GM18520 (cell line): ENCODE results near the gene ABCC1.
"Not testable (repeated sequence)": the region's sequence is repeated elsewhere in the genome, so short reads cannot be mapped to it uniquely, and the experiment has no call there.

Experiments
- ATAC-seq: cut with Tn5 transposase; IDR thresholded peaks from one replicate; pipeline ENCODE4 v1.9.1; 2021; ENCODE audit not compliant: unreplicated experiment

ABCC1 gene

DNA sequence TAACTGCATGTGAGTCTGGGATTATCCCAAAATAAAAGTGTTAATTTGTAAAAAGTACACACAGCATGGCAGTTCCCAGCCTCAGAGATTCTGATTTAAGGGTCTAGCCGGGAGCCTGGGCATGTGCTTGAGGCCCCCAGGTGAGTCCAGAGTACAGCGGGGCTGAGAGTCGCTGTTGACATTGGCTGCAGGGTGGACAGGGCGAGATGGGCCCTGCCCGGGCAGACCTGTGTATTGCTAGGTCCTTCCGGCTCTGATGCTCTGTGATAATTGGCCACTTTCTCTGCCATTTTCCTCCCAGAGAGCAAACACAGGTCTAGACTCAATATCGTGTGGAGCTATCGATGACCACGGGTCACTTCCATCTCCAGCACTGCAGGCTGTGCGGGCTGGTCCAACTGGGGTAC lies 200.3 kb downstream of the ABCC1 start:
- ATAC-seq: no peak

DNA sequence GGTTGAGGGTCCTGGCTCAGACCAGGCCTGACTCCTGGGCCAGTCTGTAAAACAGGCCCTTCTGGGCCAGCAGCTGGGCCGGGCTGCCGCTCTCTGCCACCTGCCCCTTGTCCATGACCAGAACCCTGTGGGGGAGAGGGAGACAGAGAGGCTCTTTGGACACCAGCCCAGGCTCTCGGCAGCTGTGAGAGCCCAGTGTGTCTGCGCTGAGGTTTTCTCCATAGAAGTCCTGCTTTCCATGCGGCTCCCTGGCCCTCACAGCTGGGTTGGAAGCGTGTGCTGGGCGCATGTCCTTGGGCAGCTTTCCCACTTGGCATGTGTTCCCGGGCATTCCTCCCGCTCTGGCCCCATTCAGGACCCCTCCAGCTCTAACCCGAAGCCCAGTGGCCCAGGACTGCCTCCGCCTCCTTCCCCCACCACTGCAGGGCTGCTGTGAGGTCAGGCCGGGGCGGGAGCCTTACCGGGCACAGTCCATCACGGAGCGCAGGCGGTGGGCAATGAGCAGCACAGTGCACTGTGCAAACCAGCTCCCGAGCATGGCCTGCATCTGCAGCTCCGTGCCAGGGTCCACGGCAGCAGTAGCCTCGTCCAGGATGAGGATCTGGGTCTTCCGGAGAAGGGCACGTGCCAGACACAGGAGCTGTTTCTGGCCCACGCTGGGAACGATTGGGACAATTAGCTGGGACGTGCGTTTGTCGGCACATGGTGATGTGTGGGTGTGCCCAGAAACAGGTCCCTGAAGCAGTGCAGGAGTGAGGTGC lies 200.9 kb downstream of the ABCC1 start:
- no peak for ATAC-seq

DNA sequence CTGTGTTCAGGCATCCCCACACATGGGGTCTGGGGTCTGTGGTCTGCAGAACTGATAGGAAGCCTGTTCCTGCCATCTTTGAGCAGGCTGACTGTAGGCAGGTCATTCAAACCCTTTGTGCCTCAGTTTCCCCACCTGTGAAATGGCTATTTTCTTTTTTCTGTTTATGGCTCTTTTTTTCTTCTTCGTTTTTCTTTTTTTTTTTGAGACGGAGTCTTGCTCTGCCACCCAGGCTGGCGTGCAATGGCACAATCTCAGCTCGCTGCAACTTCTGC lies 201.4 kb downstream of the ABCC1 start:
- ATAC-seq: no peak

DNA sequence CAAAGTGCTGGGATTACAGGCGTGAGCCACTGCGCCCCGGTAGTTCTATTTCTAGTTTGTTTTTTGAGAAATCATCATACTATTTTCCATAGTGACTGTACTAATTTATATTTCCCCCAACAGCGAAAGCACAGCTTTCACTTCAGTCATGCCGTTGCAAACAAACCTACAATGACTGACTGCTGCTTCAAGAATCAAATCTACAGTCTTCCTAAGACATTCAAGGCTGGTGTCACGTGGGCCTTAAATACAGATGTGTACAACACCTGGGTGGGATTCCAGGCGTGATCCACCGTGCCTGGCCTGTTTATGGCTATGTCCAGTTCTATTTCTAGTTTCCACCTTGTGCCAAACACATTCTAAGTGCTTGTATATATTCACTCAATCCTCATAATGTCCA lies 201.9 kb downstream of the ABCC1 start:
- ATAC-seq: no peak

DNA sequence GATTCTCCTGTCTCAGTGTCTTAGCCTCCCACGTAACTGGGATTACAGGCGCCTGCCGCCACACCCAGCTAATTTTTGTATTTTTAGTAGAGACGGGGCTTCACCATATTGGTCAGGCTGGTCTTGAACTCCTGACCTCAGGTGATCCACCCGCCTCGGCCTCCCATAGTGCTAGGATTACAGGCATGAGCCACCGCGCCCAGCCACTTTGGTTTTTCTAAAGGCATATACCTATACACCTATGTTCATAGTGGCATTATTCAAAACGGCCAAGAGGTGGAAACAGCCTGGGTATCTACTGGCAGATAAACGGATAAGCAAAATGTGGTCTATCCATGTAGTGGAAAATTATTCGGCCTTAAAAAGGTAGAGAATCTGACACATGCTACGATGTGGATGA lies 203.6 kb downstream of the ABCC1 start:
- not testable (repeated sequence) for ATAC-seq

DNA sequence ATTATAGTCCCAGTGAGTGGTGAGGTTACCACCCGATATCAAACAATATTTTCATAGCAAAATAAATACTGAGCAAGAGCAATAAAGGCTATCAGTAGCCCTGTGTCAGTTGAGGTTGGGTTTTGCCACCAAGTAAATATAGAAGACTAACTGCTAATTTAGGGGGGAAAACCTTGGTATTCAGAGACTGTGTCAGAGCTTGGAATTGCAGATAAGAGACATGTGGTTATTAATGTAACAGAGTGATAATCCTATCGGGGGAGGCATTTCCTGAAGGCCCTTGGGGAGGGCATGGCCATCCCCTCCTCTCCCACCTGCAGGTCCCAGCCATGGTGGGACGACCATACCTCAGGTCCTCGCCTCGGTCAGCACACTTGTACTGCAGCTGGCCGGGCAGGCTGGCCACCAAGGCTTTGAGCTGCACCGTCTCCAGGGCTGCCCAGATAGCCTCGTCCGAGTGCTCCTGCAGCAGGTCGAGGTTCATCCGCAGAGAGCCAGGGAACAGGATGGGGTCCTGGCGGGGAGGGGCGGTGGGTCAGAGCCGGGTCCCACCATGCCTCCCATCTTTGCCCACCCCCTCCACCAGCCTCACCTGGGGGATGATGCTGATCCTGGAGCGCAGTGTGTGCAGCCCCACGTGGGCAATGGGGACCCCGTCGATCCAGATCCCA lies 205.0 kb downstream of the ABCC1 start:
- ATAC-seq: no peak

DNA sequence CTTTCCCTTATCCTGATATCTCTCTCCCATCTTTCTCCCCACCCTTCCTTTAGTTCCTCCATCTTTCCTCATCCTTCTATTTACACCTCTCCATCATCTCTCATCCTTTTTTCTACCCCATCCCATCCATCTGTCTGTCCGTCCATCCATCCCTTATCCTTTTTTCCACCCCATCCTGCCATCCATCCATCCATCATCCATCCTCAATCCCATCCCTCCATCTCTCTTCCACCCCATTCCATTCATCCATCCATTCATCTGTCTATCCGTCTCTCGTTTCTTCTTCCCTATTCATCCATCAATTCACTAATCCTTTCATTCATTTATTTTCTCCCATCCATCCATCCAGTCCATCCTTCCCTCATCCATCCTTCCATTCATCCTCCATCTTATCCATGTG lies 205.8 kb downstream of the ABCC1 start:
- no peak for ATAC-seq

DNA sequence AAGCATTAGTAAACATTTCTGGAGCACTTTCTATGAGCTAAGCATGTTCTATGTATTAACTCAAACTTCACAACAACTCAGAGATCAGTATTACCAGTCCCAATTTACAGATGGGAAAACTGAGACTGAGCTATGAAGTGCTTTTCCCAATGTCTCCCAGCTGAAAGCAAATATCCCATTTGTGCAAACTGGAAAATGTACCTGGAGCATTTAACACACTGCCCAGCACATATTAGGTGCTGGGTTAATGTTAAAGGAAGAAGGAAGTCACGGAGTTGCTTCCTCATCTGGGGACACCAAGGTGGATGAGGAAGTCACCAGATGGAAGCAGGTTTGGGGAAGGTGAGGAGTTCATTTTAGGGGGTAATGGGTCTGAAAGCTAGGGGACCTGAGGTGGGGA lies 207.8 kb downstream of the ABCC1 start:
- no peak for ATAC-seq

DNA sequence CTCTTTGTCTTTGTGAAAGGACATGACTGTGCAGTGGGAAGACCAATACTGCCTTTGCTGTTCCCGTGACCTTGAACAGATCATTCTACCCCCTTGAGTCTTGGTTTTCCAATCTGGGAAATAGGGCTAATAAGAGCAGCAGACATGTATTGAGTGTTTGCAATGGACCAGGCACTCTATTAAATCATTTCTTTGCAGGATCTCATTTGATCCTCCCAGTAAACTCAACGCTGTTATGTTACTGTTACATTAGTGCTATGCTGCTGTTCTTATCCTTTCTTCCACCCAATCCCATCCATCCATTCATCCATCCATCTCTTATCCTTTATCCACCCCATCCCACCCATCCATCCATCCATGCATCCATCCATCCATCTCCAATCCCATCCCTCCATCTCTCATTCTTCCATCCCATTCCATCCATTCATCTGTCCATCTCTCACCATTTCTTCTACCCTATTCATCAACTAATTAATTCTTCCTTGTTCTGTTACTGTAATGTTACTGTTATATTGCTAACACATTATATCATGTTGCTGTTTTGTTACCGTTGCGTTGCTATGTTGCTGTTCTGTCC lies 208.8 kb downstream of the ABCC1 start:
- no peak for ATAC-seq

DNA sequence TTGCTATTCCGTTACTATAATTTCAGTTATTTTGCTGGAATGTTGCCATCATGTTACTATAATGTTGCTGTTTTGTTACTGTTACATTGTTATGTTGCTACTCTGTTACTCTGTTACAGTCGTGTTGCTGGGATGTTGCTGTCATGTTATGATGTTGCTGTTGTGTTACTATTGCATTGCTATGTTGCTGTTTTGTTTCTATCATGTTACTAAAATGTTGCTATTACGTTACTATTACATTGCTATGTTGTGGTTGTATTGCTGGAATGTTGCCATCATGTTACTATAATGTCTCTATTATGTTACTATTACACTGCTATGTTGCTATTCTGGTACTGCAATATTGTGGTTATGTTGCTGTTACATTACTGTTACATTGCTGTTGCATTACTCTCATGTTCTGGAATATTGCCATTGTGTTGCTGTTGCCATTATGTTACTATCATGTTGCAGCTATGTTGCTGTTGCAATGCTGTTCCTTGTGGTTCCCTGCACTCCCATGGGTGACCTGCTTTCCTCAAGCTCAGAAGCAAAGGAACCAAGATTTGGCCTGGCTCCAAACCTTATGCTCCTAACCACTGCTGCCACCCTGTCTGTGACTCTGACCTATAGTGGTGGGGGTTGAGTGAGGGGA lies 209.4 kb downstream of the ABCC1 start:
- no peak for ATAC-seq

DNA sequence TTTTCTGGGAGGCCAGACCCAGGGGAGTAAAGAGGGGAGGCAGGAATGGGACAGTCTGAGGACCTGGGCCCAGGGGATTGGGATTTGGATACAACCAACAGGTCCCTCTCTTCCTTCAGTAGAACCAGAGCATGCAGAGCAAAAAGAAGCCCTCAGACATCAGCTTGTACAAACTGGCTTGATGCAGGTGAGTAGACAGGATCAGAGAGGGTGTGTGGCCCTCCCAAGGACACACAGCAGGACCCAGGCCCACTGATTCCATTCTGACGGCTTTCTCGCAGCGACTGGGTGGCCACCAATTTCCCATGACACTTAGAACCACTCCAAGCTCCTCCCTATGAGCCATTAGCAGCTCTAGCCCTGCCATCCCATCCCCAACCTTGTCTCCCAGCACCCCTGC lies 210.2 kb downstream of the ABCC1 start:
- no peak for ATAC-seq

DNA sequence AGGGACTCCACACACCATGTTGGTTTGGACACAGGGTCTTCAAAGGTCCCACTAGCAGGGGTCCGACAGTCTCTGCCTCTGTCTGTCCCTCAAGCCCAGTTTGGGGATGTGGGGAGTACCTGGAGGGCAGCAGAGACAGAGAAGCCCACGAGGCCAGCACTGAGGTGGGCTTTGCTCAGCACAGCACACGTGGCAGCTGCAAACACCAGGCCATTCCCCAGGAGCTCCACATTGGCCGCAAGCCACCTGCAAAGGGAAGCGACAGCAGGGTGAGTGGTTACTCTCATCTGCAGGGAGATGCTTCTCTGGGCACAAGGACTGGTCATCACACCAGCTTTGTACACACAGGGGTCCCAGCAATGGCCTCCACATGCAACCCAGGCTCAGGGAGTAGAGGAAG lies 211.9 kb downstream of the ABCC1 start:
- no peak for ATAC-seq

DNA sequence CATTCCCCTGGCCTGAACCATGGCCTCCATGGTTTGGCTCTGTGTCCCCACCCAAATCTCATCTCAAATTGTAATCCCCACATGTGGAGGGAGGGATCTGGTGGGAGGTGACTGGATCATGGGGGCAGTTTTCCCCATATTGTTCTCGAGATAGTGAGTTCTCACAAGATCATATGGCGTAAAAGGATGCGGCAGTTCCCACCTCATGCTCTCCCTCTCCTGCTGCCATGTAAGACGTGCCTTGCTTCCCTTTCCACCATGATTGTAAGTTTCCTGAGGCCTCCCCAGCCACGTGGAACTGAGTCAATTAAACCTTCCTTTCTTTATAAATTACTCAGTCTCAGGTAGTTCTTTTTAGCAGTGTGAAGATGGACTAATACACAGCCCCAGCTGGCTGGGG lies 212.4 kb downstream of the ABCC1 start:
- not testable (repeated sequence) for ATAC-seq

DNA sequence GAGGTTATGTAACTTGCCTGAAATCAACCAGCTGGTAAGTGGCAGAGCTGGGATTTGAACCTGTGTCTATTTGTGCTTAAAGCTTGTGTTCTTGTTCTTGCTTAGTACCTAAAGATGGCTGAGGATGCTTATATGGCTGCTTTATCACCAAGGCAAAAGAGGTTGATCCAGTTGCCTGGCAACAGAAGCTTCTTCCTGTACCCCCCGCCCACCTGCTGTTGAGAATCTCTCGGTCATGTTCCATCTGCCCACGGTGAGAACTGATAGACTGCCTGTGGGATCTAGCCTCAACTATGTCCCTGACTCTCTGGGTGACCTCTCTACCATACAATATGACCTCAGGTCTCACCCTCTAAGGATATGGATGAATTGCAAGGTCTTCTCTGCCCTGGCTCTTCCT lies 213.2 kb downstream of the ABCC1 start:
- ATAC-seq: no peak

DNA sequence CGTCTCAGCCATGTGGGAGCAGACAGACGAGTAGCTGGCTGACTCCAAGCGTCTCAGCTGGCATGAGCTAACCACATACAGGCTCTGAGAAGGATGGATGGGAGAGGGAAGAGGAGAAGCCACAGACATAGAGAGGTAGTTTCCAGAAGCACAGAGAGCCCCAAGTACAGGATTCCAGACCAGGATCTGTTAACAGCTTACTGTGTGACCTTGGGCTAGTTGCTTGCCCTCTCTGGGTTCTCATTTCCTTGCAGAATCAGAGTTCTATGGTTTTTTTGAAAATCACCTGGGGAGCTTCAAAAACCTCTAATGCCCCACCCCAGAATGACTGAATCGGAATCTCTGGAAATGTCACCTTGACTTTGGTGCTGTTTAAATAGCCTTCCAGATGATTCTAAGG lies 213.7 kb downstream of the ABCC1 start:
- ATAC-seq: no peak

DNA sequence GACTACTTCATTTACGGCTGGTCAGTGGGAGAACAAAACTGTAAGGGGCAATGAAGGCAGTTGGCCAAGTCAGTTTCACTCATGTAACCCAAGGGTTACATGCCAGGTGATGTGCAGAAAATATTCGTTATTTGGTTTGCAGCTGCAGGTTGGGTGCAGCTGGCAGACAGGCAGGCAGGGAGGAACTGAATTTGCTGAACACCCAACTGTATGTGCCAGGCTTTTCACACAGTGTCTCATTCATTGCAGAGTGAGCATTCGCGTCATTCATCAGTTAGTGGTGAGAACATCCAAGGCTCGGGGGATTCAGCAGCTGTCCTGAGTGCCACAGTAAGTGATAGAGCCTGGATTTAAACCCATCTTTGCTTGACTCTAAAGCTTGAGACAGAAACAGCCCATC lies 214.2 kb downstream of the ABCC1 start:
- ATAC-seq: no peak

DNA sequence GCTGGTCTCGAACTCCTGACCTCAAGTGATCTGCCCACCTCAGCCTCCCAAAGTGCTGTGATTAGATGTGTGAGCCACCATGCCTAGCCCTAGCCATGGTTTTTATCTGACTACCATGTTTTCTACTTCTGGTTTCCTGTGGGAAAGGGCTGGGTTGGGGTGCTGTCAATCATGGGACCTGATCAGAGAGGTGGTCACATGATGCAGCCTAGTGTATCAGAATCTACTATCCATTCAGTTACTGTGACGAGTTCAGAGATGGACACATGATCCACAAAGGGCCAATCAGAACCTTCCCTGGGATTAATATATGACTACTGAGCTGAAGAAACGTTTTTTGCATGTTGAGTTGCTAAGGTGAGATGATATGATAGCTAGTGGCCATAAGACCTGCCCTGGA lies 214.8 kb downstream of the ABCC1 start:
- no peak for ATAC-seq

DNA sequence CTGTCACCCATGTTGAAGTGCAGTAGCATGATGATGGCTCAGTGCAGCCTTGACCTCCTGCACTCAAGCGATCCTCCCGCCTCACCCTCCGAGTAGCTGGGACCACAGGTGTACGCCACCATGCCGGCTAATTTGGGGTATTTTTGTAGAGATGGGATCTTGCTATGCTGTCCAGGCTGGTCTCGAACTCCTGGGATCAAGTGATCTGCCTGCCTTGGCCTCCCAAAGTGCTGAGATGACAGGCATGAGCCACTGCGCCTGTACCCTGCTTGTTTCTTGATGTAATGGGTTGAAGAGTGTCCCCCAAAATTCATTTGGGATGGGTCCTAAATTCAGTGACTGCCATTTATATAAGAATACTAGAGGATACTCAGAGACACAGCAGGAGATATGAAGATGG lies 216.7 kb downstream of the ABCC1 start:
- no peak for ATAC-seq

DNA sequence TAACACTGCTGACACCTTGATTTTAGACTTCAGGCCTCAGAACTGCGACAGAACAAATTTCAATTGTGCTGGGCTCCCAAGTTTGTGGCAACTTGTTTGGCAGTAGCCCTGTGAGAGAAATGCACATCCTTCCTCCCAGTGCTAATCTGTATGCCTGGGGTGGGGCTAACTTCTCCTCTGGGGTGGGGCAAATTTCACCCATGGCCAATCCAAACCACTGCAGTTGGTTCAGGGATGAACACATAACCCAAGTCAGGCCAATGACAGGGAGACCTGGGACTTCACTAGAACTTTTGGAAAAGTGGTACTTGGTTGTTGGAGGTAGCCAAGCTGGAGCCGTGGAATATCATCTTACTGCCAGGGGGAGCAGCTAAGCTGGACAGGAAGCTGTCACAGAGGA lies 217.5 kb downstream of the ABCC1 start:
- ATAC-seq: no peak

DNA sequence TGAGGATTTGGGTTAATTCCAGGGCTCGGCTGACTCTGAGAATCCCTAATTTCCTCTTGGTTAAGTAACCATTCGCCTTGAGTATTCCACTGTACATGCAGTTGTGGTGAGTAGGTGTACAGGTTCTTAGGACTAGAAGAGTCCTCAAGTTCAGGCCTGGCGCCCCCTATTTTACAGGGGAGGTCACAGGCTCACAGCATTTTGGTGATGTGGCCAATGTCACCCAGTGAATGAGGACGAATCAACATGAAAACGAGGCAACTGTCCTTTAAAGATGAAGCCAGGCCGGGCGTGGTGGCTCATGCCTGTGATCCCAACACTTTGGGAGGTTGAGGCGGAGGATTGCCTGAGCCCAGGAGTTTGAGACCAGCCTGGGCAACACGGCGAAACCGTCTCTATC lies 218.5 kb downstream of the ABCC1 start:
- no peak for ATAC-seq

DNA sequence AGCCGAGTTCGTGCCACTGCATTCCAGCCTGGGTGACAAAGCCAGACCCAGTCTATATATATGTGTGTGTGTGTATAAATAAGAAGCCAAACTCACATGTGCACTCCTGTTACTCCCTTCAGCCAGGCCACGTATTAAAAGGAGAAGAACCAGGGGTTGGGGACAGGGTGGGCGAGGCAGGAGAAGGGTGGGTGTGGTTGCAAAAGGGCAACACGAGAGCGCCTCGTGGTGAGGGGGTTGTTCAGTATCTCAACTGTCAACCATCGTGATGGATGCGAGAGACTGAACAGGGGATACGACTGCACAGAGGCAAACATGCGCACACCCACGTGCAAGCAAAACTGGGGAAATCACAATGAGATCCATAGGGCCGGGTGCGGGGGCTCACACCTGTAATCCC lies 219.0 kb downstream of the ABCC1 start:
- ATAC-seq: no peak

DNA sequence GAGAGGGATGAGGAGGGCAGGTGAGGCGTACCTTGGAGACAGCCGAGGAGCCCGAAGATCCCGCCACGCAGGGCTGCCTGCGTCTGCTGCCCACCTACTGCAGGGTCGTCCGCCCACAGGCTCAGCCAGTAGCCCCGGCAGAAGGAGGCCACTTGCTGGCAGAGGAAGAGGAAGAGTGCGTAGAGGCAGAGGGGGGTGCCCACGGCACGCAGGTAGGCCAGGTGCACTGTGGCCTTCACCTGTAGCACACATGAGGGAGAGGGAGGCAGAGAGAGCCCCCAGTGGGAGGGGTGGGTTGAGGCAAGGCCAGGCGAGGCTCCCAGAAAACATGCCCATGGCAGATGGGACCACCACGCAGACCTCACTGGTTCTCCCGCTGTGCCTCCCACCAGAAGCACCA lies 220.2 kb downstream of the ABCC1 start:
- ATAC-seq: no peak
